Fibroblast of pulmonary artery (primary cell): ENCODE results near the gene CCT3.

ENCODE experiments used
- DNase-seq: peaks from one replicate; pipeline ENCODE4 v3.0.0-alpha.2; 2010; ENCODE audit warnings: low read depth
- H3K4me3 ChIP-seq: replicated peaks from 2 replicates; pipeline ENCODE4 v1.5.1; 2011; ENCODE audit warnings: low read depth, mild to moderate bottlenecking, control low read depth, low read length, moderate library complexity
- CTCF ChIP-seq: IDR thresholded peaks from 2 replicates; pipeline ENCODE4 v1.5.1; 2011; ENCODE audit warnings: mild to moderate bottlenecking, control low read depth, low read length, inconsistent platforms; ENCODE audit errors: missing control alignments

The CCT3 gene

GRCh38 chr1:156319664-156320063 lies 18.4 kb downstream of the CCT3 start:
- H3K4me3 ChIP-seq: no peak overlapping the region
- DNase-seq: peak; percentile 61
- peak; percentile 62 for TF ChIP-seq CTCF

- no peak for DNase-seq
- no peak for TF ChIP-seq CTCF
- H3K4me3 ChIP-seq: no peak overlapping the region
Observed at GRCh38 chr1:156316909-156317308, 21.2 kb downstream of the CCT3 start.

- peak; percentile 68 for DNase-seq
- no peak overlapping the region for H3K4me3 ChIP-seq
- no peak for TF ChIP-seq CTCF
Observed at GRCh38 chr1:156310962-156311361, 27.1 kb downstream of the CCT3 start.

- peak; percentile 37 for DNase-seq
- no peak overlapping the region for H3K4me3 ChIP-seq
- TF ChIP-seq CTCF: no peak
Observed at GRCh38 chr1:156308078-156308477, 30.0 kb downstream of the CCT3 start.

GRCh38 chr1:156305215-156305614 lies 32.9 kb downstream of the CCT3 start:
- DNase-seq: no peak
- H3K4me3 ChIP-seq: no peak overlapping the region
- TF ChIP-seq CTCF: no peak

- no peak for DNase-seq
- TF ChIP-seq CTCF: no peak
- no peak overlapping the region for H3K4me3 ChIP-seq
Observed at GRCh38 chr1:156303241-156303640, 34.9 kb downstream of the CCT3 start.

GRCh38 chr1:156298852-156299357 lies 39.2 kb downstream of the CCT3 start, which contains the start of gene VHLL:
TSS of gene VHLL (minus strand) at chr1:156299307. CDS start at chr1:156299189, 118 bp downstream.
- DNase-seq: no peak
- H3K4me3 ChIP-seq: no peak within 1 kb of the TSS
- no peak for TF ChIP-seq CTCF
